COLO668 (cell line): Measurements from ENCODE around the gene ACAP1.
"Not testable (repeated sequence)": the region's sequence is repeated elsewhere in the genome, so short reads cannot be mapped to it uniquely, and the experiment has no call there.

Experiments
- DNase-seq: peaks from one replicate; lab custom pipeline; 2025; ENCODE audit not compliant: unreplicated experiment; lab: John Stamatoyannopoulos, UW

ACAP1 gene

DNA sequence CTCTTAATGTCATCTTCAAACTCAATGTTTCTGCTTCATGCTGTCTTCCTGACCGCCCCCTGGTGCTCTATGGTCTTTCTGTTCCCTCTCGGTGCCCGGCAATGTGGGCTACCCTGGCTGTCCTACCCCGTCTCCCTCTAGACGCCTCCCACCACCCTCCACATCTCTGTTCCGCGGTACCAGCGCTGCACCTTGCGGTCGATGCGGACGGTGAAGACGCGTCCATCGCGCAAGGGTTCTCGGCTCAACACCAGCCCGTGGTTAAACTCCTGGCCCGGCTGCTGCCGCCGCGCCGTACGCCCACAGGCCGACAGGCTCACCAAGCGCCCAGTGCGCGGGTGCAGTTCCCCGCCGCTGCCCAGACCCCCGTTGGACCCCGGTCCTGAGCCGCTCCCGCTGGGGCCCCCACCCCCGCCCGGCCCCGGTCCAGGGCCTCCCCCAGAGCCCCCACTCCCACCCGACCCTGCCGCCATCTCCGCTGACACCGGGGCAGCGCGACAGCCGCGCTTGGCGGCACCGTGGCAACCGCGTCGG lies 7.4 kb upstream of the ACAP1 start, which contains the start of gene NEURL4:
TSS of gene NEURL4 (minus strand) at position 496 of the 534 bp plus-strand sequence. CDS start at position 473, 23 bp downstream.
- peak; percentile 46 for DNase-seq

DNA sequence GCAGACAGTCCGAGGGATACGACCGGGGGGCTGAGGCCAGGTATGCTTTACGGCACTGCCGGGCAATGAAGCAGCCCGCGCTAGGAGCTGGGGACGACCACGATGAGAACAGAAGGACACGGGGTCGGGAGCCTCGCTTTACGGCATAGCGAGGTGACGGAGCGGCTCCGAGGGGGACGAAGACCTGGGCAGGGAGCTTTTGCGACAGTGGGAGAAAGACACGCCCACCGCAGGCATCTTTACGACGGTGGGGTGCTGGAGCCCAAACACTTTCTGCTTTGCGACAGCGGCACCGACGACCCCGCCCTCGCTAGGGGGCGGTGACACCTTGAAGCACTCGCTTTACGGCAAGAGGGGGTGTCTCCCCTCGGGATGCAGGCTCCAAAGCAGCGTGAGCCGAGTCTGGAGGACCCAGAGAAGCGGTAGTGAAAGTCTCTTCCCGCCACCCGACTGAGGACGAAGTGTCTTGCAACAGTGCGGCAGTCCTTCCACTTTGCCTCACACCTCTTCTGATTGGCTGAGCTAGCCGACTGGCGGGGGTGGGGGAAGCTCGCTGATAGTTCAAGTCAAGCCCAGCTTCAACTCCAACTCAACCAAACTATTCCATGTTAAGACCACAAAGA lies 6.8 kb upstream of the ACAP1 start:
- peak; percentile 95 for DNase-seq

DNA sequence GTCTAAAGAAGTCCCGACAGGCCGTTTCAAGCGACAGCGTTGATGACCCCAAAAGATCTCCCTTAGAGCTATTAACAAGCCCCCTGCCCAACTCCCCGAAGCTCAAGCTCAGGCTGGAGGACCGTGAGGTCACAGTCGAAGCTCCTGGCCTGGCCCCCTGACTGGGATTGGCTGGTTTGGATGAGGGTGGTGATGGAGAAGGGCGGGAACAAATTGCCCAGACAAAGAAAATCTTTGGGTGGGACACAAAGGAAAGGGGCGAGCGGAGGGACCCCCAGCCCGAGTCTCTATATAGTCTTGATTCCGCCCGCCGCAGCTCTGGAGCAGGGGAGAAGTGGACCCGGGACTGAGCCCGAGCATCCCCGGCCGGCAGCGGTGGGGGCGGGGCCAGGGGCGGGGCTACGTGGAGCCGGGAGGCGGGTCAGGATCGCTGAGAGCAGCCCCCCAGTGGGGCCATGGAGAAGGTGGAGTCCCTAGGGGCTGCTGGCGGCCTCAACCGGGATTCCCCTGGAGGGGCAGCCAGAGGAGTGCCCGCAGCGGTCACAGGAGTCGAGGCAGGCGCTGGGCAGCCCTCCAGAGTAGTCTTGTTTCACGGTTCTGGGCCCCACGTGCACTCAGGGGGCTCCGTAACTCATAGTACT lies 6.2 kb upstream of the ACAP1 start:
- peak; percentile 59 for DNase-seq

DNA sequence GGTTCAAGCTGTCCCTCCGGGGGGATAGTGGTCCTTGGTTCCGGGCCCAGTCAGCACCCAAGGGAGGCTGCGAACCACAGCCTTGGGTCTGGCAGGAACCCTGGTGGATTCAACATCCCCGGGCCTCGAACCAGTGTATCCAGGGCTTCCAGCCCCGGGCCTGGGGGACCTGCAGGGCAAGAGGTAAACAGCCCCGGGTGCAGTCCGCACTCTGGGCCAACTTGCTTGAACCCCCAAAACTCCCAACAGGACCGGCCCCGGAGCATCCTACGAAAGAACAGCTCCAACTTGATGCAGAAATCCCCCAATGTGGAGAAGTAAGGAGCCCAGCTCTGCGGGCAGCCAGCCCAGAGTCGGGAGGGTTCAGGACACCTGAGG lies 5.7 kb upstream of the ACAP1 start:
- DNase-seq: no peak

DNA sequence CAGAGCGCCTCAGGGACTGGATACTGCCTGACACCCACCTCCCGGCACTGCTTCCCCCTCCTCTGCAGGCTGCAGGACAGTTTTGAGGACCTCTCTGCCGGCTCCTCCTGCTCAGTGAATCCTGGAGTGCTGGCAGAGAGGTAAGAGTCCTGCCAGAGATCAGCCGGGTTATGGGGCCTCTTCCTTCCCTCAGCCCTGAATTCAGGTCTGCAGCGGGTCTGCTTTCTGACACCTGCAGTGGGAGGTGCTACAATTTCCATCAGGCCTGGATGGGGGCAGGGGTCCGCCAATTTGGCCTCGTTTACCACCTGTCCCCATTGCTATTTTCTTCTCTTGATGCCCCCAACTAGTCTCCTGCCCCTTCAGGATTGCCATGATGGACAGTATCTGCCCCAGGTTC lies 4.2 kb upstream of the ACAP1 start:
- no peak for DNase-seq

DNA sequence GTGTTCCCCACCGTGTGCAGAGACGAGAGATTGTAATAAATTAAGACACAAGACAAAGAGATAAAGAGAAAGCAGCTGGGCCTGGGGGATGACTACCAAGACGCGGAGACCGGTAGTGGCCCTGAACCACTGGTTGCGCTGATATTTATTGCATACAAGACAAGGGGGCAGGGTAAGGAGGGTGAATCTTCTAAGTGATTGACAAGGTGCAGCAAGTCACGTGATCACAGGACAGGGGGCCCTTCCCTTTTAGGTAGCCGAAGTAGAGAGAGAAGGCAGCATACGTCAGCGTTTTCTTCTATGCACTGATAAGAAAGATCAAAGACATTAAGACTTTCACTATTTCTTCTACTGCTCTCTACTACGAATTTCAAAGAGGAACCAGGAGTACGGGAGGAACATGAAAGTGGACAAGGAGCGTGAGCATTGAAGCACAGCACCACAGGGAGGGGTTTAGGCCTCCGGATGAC lies 3.7 kb upstream of the ACAP1 start:
- not testable (repeated sequence) for DNase-seq

DNA sequence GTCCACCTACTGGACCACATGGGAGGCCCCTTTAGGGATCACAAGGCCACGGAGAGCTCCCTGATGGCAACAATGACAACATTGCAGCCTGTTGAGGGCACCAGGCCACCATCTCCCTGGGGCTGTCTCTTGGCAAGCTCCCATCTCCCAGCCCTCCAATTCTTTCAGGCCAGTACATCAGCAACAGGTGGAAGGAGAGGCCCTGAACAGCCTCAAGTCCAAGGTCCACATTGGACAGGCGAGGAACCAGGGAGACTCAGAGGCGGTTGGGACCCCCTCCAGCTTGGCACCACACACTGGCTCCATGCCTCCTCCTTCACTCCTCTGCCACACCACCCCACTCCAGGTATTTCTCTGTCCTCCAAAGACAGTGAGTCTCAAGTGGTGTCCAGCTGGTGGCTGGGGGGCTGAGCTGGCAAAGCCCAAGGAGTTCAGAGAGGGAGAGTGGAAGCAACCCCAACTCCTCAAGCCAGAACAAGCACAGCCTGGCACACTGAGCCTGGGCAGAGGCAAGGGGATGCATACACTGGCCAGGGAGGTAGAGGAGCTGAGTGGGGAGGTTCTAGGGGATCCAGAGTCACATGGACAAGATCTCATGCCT lies 1.3 kb upstream of the ACAP1 start:
- DNase-seq: no peak

DNA sequence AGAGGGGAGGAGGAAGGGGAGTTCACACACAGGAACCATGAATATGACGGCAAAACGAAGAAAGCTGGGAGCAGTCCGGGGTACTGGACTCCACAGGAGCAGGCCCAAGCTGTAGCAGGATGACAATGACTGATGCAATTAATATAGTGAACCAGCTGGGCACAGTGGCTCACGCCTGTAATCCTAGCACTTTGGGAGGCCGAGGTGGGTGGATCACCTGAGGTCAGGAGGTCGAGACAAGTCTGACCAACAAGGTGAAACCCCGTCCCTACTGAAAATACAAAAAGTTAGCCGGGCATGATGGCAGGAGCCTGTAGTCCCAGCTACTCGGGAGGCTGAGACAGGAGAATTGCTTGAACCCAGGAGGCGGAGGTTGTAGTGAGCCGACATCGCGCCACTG lies 564 bp upstream of the ACAP1 start:
- not testable (repeated sequence) for DNase-seq

DNA sequence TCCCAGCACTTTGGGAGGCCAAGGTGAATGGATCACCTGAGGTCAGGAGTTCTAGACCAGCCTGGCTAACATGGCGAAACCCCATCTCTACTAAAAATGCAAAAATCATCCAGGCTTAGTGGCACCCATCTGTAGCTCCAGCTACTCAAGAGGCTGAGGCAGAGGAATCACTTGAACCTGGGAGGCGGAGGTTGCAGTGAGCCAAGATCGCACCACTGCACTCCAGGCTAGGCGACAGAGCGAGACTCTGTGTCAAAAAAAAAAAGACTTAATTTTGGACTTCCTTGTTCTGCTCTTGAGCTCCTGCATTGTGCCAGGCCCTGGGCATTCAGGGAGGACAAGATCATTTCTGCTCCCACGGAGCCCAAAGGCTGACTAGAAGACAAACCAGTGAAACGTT lies 1.3 kb downstream of the ACAP1 start:
- not testable (repeated sequence) for DNase-seq

DNA sequence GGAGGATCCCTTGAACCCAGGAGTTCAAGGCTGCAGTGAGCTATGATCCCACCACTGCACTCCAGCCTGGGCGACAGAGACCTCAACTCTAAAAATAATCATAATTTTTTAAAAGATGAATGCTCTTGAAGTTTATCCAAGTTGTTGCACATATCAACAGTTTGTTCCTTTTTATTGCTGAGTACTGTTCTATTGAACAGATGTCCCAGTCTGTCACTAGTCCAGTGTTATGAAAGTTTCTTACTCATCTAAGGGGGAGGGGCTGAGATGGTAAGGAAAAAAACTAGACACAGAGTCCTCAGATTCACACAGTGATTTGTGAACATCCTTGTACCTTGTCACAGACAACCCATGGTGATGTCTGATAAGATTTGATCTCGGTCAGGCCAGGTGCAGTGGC lies 3.9 kb downstream of the ACAP1 start:
- DNase-seq: no peak

DNA sequence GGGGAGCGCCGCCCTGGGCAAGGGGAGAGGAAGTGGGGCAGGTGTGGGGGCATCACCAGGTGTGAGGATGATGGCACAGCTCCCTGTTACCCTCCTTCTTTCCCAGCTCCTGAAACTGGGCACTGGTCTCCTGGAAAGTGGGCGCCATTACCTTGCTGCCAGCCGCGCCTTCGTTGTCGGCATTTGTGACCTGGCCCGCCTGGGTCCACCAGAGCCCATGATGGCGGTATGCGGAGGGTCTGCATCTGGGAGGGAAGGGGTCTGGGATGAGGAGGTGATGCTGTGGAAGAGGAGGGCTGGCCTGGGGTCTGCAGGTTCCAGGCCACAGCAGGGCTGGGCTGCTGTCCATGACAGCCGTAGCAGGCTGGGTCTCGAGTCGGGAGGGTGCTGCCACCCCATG lies 5.5 kb downstream of the ACAP1 start:
- no peak for DNase-seq

DNA sequence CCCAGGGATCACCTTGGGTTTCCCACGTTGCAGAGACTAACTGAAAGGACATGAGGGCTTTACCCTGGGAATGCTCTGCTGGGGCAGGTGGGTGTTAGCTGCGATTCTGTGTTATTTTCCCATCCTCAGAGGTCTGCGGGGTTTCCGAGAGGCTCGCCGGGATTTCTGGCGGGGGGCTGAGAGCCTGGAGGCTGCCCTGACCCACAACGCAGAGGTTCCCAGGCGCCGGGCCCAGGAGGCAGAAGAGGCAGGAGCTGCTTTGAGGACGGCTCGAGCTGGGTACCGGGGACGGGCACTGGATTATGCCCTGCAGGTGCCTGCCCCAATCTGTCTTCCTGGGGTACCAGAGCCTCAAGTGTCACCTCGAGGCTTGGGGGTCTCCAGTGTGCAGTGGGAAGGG lies 6.9 kb downstream of the ACAP1 start:
- no peak for DNase-seq

DNA sequence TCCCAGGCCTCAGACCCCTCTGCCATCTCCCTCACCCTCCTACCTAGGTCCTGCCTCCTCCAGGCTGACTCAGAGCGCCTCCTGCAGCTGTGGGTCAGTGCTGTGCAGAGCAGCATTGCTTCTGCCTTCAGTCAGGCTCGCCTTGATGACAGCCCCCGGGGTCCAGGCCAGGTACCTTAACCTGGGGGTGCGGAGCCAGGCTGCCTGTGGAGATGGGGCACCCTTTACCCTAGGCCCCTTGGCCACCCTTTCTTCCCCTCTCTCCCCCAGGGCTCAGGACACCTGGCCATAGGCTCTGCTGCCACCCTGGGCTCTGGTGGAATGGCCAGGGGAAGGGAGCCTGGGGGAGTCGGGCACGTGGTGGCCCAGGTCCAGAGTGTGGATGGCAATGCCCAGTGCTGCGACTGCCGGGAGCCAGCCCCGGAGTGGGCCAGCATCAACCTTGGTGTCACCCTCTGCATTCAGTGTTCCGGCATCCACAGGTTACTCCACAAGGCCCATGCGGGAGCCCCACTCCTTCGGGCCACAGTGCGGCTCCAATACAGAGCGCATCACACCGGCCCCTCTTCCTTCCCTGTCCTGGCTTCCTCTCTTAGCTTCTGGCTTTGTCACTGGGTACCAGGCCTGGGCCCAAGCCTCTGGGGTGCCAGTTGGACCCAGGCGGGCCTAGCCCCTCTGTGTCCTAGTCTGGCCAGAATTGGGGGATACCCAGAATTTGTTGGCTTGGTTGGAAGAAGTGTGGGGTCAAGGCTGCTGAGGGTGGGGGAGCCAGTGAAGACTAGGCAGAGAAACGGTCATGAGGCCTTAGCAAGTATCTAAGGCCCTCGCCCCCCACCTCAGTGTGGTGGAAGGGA lies 10.7 kb downstream of the ACAP1 start:
- no peak for DNase-seq

DNA sequence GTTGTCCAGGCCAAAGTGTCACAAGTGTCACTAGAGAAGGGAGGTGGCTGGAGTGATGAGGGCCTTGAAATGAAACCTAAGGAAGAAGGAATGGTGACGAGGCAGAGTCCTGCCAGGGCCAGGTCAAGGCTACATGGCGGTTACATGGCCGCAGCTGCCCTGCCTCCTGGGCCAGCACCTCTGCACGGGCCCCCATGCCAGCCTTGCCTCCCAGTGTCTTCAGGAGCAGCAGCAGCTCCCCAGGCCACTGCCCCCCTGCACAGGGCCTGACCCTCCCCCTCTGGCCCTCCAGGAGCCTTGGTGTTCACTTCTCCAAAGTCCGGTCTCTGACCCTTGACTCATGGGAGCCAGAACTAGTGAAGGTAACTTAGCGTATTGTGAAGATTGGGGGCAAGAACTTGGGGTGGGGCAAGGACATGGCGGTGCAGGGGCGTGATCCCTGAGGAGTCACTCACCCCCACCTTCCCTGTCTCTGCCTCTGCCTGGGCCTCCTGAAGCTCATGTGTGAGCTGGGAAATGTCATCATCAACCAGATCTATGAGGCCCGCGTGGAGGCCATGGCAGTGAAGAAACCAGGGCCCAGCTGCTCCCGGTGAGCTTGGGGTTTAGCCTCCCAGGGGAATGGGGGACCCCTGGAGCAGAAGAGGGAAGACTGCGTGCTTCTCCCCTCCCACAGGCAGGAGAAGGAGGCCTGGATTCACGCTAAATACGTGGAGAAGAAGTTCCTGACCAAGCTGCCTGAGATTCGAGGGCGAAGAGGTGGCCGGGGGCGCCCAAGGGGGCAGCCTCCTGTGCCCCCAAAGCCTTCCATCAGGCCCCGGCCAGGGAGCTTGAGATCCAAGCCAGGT lies 11.5 kb downstream of the ACAP1 start:
- DNase-seq: no peak

DNA sequence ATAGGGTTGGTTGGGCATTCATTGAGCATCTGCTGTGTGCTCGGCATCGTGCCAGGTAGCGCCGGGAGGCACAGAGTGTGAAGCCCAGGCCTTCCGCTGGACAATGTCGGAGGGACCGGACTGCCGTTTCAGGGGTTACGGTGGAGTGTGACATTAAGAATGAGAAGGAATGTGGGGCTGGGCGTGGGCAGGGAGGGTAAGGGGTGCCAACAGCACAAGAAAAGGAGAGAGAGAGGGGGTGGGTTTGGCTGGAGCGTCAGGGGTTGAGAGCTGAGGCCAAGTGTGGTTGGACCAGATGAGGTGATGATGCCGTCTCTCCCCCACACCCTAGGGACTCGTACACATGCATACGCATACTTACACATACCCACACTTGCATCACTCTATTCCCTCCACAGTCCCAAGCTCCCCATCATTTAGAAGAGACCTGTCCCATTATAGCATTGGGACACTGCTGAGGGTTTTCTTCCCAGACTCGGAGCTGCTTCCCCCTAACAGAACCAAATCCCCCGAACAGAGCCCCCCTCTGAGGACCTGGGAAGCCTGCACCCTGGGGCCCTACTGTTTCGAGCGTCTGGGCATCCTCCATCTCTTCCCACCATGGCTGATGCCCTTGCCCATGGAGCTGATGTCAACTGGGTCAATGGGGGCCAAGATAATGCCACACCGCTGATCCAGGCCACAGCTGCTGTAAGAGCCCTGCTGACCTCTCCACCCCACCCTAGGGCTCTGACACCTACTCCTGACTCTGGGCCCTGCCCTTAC lies 12.3 kb downstream of the ACAP1 start:
- no peak for DNase-seq

DNA sequence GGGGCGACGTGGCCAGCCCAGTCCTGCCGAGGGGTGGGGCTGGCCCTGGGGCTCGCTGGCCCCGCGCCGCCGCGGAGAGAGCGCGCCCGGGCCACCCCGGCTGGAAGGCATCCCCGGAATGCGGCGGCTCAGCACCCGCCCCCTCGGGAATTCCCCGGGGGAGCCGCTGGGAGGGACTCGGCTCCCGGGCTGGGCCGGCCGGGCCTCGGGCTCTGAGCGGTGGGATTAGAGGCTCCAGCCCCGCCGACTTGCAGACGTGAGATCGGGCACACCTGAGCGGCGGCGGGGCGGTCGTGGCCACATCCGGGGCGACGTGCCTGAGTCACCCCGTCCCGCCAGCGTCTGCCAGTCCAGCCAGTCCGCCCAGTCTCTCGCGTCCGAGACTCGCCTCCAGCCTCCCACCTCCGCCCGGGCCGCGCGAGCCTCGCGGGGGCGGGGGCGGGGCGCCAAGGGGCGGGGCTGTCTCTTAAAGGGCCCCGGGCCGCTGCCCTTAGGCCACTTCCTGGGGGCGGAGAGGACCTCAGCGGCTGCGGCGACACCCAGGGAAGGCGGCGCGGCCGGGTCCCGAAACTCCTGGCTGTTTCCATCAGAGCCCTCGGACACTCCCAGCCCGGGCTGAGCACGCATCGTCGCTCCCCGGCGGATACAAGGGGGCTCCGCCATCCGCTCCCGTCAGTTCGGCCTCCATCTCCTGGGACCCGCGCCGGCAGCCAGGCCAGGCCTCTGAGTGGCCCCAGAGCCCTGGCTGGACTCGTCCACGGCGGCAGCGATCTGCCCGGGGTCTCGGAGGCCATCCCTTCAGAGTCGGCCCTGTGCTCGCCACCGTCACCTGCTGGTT lies 15.6 kb downstream of the ACAP1 start, which contains the start of gene KCTD11:
TSS of gene KCTD11 (plus strand) at position 498 of the 838 bp plus-strand sequence.
- peak; percentile 62 for DNase-seq

DNA sequence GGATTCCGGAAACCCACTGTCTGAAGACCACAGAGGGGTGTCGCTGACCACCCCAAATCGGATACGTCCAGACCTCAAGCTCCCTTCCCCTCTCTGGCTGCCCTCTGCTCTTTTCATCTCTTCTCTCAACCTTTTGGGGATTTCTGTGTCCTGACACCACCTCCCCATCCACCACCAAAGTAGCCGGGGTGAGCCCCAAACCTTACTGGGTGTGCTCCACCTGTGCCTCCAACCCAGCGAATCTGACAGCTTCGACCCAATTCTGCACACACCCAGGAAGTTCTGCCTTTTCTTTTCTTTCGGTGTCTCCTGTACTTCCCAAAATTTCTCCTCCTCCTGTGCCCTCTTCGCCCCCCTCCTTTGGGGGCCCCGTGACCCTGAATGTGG lies 16.2 kb downstream of the ACAP1 start:
- DNase-seq: no peak

DNA sequence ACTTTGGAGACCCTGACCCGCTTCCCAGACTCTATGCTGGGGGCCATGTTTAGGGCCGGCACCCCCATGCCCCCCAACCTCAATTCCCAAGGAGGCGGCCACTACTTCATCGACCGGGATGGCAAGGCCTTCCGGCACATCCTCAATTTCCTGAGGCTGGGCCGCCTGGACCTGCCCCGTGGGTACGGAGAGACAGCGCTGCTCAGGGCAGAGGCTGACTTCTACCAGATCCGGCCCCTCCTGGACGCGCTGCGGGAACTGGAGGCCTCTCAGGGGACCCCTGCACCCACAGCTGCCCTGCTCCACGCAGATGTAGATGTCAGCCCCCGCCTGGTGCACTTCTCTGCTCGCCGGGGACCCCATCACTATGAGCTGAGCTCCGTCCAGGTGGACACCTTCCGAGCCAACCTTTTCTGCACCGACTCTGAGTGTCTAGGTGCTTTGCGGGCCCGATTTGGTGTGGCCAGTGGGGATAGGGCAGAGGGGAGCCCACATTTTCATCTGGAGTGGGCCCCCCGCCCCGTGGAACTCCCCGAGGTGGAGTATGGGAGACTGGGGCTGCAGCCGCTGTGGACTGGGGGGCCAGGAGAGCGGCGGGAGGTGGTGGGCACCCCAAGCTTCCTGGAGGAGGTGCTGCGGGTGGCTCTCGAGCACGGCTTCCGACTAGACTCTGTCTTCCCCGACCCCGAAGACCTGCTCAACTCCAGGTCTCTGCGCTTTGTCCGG lies 16.7 kb downstream of the ACAP1 start:
- DNase-seq: no peak
